Islet precursor cell (in vitro differentiated cells): ENCODE data around the gene DDX25.
"Not testable (repeated sequence)": the region's sequence is repeated elsewhere in the genome, so short reads cannot be mapped to it uniquely, and the experiment has no call there.

ENCODE experiments used
- DNase-seq: peaks from one replicate; pipeline ENCODE4 v3.0.0-alpha.2; 2018

The DDX25 gene

GRCh38 chr11:125903711-125904659, at the start of gene DDX25:
Gene DDX25 (plus strand): TSS chr11:125904508. CDS start chr11:125904518, 10 bp downstream.
- DNase-seq = peak; percentile 69

- DNase-seq = peak; percentile 37
Observed at GRCh38 chr11:125857670-125858069, 46.6 kb upstream of the DDX25 start.

GRCh38 chr11:125862786-125863185, 41.5 kb upstream of the DDX25 start:
- DNase-seq = not testable (repeated sequence)

DNA sequence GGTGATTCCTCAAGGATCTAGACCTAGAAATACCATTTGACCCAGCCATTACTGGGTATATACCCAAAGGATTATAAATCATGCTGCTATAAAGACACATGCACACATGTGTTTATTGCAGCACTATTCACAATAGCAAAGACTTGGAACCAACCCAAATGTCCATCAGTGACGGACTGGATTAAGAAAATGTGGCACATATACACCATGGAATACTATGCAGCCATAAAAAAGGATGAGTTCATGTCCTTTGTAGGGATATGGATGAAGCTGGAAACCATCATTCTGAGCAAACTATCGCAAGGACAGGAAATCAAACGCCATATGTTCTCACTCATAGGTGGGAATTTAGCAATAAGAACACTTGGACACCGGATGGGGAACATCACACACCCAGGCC, 39.0 kb upstream of the DDX25 start:
- not testable (repeated sequence) for DNase-seq

GRCh38 chr11:125869521-125869920, 34.8 kb upstream of the DDX25 start:
- no peak for DNase-seq

DNA sequence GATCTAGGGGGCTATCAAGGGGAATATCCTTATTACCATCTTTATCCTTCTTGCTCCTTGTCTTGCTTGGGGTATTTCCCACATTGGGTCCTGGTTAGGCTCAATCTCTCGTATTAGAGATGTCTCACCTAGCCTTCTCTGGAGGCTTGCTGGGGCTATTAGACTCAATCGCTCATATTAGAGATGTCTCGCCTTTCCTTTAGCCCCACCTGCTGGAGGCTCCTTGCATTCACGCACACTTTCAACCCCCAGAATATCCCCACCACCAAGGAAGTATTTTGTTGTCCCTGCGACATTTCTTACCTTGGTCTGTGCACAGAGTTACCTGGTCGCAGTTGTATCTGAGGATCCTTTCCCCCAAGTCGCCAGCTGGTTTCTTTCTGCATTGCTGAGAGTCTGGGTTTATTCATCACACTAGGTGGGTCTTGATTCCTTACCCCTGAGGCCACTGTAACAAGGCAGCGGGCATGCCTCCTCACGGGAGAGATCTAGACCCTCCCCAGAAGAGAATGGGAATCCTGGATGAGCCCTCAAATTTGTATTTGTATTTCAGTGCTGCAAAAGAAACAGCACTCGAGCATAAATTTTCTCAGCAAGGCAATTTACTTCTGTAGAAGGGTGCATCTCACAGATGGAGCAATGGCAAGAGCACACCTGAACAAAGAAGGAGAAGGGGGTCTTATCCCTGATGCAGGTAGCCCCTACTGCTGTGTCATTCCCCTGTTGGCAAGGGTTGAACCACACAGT, 32.7 kb upstream of the DDX25 start:
- DNase-seq = peak; percentile 78

- DNase-seq = peak; percentile 65
Observed at GRCh38 chr11:125872138-125872491, 32.2 kb upstream of the DDX25 start.

DNA sequence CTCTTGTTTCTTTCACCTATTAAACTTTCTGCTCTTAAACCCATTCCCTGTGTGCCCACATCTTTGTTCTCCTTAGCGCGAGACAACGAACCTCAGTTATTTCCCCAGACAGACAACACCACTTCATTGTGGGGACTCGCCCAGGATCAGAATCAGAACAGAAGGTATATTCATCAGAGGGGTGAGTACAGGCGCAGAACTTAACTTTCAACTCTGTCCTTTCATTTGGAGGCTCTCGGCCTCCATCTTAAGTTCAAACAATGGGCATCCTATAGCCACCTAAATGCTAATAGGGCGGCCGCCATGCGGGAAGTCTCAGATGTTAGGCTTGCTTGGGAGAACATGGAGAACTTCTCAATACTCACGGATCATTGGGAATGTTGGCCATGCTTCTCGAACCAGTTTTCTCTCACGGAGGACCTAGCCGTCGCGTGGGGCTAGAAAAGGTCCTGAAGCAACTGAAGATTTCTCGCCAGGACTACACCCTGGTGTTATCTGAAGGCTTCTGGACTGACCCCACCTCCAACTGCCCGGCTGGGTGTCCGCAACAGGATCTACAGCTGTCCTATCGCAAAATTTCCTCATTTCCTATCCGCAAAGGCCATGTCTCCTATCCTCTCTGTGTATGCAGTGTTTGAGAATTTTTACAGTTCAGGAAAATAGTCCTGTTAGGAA, 30.3 kb upstream of the DDX25 start:
- no peak for DNase-seq

DNA sequence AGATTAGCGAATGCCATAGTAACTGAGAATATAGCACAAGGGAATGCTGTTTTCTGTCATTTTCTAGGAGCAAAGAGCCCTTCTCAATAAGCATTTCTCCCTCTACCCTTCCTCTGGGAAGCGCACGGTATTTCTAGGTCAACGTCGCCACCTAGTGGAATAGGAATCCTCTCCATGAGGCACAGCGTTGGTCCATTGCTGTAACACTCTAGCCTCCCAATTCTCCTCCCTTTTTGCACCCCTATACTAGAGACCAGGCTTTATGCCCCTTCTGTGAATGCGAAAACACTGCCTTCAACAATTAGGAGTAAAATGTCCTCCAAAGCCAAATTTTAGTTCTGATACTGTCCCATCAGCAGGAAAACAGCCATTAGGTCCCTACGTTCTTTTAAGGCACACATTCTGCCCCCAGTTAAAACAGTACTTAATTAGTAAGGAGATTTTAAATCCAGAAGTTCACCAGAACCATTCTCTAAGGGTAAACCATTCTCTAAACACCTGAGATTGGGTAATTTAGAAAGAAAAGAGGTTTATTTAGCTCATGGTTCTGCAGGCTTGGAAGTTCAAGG, 29.7 kb upstream of the DDX25 start:
- peak; percentile 77 for DNase-seq

GRCh38 chr11:125881291-125881690, 23.0 kb upstream of the DDX25 start:
- DNase-seq = no peak

- DNase-seq = no peak
Observed at GRCh38 chr11:125883375-125883774, 20.9 kb upstream of the DDX25 start.

GRCh38 chr11:125886997-125887372, 17.3 kb upstream of the DDX25 start:
- DNase-seq = no peak

- DNase-seq = peak; percentile 97
Observed at GRCh38 chr11:125887373-125888324, 16.7 kb upstream of the DDX25 start, which contains the start of gene HYLS1. Gene HYLS1 (plus strand): TSS chr11:125887668. CDS start chr11:125899369, 11,701 bp downstream.

DNA sequence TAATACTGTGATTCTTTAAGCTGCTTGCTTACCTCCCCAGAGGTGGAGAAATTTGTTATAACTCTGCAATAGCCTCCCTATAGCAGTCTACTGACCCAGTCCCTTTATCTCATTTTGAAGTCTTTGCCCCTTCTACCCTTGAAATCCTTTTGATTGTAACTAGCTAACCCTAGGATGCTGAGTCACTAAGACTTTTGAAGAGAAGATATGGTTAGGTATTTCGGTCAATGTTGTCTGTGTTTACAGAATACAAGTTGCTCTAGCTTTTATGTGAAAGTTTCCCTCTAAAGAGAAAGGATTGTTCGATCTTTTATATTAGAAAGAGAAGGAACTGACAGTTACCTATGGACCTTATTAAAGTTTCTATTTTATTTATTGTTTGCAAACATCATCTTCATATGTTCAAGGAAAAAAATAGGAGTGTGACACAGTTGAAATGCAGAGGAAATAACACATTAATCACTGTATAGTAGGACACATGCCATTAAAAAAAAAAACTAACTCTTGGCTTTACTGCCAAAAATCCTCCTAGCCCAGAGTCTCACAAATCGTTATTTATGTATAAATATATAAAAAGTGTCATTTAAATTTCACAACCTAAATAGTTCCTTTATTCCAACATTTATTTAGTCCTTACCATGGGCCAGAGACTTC, 13.7 kb upstream of the DDX25 start:
- DNase-seq = no peak

- DNase-seq = no peak
Observed at GRCh38 chr11:125892071-125892470, 12.2 kb upstream of the DDX25 start.

DNA sequence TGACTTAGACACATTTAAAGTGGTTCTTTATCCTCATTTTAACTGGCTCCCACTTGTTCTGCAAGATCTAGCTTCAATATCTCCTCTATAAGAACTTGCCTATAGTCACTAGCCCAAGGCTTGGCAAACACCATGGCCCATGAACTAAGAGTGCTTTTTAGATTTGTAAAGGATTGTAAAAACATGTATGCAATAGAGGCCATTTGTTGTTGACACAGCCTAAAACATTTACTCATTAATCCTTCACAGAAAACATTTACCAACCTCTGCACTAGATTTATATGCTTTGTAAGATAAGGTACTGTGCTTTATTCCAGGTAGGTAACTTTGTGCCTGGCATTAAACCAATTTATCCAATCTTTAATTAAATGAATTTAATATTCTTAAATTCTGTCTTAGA, 11.3 kb upstream of the DDX25 start:
- no peak for DNase-seq

GRCh38 chr11:125901872-125902271, 2.4 kb upstream of the DDX25 start:
- DNase-seq = no peak

DNA sequence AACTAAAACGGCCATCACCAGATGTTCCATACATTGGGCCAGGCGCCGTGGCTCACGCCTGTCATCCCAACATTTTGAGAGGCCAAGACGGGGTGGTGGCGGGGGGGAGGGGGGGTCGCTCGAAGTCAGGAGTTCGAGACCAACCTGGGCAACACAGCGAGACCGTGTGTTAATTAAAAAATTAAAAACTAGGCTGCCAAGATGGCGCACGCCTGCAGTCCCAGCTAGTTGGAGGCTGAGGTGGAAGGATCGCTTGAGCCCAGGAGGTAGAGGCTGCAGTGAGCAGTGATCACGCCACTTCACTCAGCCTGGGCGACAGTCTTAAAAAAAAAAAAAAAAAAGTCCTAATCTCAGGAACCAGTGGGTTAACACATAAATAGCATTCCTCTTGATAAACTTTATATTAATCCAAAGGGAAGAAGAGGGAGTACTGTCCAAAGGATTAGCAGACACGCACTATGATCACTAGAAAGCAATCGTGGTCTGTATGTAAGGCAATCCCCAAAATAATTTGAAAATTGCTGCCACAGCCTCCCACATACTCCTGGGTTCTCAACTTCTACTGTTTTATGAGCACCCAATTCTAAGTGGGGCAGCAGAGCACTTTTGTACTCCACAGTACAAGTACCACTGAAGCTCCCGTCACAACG, 1.9 kb upstream of the DDX25 start:
- no peak for DNase-seq

DNA sequence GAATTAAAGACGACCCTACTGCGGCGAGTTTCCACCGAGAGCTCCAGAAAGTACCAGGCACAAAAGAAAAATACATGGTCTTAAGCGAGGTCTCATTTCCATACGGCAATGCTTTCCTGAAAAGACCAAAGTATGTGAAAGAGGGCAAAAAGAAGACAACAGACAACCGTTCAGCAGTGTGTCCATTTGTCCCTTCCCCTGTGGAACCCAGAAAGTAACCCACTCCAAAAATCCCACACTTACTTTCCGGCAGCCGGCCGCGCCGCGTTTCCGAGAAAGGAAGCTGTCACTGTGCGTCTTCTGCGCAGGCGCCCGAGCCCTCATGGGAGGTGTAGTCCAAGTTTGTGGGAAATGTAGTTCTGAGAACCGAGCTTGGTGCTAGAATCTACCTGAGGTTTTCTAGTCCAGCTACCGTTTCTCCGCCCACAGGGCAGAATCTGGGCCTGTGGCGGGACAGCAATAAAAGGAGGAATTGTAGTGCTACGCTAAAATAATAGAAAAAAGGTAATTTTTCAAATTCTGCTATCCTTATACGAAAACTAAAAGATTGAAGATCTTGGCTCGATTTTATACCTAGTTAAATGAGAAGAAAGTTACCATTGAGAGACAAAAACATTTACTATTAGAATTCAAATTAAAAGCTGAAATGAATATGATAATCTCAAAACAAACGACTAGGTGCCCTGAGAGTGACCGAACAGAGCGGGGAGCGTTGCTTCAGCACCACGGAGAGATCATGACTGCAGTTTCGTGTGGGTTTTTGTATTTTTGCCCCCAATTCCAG, 1.2 kb upstream of the DDX25 start, which contains the start of gene PUS3:
Gene PUS3, minus strand, starts transcription at position 280 of the 784 bp plus-strand sequence. CDS start 6,922 bp downstream, outside the sequence.
- peak; percentile 93 for DNase-seq

DNA sequence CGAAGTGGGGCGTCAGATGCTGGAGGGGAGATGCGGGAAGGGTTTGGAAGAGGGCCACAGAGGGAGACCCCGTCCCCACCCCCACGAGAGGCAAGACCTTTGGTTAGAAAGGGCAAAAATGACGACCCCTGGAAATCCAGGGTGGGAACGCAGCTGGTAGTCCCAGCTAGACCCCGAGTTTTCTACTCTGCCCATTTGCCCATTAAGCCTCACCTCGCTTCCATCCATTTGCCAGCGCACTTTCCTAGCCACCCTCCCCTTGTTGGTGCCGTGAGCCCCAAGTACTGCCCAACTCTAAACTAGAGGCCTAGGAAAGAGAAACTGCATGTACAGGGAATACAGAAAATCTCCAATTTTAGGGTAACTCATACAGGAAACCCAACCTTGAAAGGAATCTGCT, 370 bp downstream of the DDX25 start:
- DNase-seq = no peak
